T1000 (cell line): ENCODE measurements around the gene DDX56.

Experiments used
- DNase-seq: peaks from one replicate; lab custom pipeline; 2025; ENCODE audit warnings: mixed read lengths; lab: John Stamatoyannopoulos, UW

The DDX56 gene, protein sequence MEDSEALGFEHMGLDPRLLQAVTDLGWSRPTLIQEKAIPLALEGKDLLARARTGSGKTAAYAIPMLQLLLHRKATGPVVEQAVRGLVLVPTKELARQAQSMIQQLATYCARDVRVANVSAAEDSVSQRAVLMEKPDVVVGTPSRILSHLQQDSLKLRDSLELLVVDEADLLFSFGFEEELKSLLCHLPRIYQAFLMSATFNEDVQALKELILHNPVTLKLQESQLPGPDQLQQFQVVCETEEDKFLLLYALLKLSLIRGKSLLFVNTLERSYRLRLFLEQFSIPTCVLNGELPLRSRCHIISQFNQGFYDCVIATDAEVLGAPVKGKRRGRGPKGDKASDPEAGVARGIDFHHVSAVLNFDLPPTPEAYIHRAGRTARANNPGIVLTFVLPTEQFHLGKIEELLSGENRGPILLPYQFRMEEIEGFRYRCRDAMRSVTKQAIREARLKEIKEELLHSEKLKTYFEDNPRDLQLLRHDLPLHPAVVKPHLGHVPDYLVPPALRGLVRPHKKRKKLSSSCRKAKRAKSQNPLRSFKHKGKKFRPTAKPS

DNA sequence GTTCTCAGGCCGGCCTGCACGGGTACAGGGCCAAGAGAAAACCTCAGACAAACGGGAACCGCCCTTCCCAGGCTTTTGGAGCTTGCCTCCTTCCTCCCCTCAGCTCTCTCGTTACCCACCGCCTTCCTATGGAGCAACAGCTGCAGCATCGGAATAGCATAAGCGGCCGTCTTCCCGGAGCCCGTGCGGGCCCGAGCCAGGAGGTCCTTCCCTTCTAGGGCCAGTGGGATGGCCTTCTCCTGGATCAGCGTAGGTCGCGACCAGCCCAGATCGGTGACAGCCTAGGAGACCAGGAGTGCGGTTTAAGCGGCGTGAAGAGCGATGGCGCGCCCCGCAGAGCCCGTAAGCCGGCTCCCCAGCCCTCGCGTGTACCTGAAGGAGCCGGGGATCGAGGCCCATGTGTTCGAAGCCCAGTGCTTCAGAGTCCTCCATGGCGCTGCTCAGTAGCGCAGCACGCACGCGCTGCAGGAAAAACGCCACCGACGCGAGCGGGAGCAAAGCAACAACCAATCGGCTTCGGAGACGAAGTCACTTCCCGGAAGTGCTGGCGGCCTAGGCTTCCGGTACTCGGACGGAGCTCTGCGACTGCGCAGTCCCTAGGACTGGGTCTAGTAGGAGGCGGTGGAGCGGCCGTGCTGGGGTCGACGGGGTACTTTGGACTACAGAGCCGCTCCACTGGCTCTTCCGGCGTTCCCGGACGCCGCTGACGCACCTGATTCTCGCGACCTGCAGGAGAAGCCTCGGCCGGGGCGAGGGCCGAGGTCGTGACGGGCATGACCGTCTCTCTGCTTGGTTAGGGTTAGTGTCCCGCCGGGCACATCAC lies at the start of gene DDX56:
TSS of gene DDX56 (minus strand) at position 445 of the 823 bp plus-strand sequence. CDS start at position 432, 13 bp downstream.
- DNase-seq = peak; percentile 82

DNA sequence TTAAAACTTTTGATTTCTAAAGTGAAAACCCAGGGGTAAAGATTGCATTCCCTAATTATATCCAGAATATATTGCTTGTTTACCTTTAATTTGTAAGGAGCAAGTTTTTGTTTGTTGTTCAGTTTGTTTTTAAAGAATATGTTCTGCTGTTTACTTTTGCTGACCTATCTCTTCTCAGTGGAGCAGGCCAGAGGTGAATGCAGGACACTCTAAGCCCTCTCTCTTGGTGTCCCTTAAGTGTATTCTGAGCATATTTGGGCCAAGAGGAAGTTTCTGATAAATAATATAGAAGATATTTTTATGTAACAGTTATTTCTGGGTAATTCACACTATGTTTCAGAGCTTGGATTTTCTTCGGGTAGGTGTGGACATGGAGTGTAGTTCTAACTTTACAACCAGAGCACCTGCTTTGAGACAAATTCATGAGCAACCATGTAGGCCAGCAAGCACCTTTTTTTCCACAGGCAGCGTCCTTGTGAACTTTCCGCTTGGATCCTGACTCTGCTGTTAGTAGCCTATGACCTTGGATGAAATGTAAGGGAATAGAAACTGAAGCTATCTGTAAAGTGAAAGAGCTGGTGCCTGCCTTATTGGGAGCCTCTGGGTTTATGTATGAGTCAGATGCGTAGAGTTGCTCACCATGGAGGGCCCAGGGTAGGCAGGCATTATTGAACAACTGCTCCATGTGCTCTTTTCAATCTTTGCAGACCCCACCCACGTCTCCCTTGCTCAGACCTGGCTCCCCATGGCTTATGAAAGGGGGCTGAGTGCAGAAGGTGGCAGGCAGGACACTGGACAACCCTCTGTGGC lies 48.8 kb upstream of the DDX56 start:
- no peak for DNase-seq

DNA sequence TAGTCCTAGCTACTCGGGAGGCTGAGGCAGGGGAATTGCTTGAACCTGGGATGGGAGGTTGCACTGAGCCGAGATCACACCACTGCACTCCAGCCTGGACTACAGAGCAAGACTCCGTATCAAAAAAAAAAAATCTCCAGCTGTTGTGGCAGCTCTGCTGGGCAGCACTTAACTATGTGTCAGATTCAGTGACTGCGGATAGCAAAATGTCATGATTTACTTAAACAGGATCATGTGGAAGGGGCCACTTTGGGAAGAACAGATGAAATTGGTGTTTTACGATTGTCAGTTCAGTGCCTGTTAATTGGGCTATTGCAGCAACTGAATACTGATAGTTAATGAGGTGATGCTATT lies 48.0 kb upstream of the DDX56 start:
- no peak for DNase-seq

DNA sequence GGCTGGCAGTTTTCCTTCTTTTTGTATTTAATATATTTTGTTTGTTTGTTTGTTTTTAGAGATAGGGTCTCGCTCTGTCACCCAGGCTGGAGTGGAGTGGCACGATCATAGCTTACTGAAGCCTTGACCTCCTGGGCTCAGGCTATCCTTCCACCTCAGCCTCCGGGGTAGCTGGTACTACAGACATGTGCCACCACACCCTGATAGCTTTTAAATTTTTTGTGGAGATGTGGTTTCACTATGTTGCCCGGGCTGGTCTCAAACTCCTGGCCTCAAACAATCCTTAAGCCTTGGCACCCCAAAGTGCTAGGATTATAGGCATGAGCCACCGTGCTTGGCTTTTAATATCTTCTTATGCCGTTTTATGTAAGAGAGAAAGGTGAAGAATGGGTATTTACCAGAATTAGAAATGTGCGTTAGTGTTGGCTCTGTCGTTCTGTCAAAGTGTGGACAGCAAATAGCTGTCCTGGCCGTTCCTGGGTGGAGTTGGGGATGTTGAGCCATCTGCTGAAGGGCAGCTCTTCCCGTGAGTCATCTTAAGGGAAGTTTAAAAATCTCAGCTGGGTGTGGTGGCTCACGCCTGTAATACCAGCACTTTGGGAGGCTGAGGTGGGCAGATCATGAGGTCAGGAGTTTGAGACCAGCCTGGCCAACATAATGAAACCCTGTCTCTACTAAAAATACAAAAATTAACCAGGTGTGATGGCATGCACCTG lies 47.5 kb upstream of the DDX56 start:
- no peak for DNase-seq

DNA sequence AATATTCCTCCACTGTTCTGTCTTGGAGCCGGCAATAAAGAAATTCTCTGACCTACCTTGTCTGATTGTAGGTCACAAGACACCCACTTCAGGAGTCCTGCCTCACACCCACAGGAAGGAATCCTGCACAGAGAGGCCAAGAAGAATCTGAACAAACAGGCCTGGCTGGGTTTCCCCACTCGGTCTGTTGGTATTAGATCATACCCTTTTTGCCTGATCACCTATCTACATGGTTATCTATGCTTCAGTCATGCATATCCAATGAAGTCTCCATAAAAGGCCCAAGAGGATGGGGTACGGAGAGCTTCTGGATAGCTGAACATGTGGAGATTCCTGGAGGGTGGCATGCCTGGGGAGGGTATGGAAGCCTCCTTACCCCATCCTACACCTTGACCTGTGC lies 45.0 kb upstream of the DDX56 start:
- DNase-seq = no peak

DNA sequence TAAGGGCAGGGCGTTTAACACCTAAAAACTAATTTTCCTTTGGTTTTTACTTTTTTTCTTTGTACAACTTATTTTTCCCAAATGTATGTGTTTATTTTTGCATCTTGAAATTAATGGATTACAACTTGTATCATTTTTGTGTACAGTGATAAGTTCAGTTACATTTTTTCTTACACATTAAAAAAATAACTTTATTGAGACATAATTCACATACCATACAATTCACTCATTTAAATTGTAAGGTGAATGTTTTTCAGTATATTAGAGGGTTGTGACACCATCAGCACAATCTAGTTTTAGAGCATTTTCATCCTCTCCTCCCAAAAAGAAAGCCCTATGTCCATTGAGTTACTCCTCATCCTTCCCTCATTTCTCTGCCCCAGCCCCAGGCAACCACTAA lies 44.3 kb upstream of the DDX56 start:
- no peak for DNase-seq

DNA sequence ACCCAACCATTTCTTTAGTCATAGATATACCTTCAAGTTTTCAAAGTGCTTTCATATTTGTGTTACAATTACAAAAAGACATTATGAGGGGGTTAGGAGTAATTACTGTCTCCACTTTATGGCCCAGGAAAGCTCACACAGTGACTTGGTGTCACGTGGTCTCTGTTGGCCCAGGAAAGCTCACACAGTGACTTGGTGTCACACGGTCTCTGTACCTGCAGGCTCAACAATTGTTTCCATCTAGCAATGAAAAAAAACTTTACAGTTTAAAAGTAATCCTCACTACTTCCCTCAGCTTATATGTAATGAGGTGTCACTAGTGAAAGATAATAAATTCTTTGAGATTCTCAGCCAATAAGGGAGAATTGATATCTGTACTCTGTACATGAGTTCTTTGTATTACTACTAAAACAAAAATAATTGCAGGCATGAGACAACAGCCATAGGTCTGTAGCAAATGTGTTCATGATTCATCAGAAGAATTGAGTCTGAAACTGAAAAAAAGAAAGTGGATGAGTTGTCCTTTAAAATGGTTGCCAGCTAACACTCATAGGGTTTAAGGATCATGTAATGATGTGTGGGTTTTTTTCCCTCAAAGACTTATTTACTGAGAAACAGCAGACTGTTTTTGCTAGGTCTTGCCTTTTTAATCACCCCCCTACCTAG lies 43.6 kb upstream of the DDX56 start:
- DNase-seq = no peak

DNA sequence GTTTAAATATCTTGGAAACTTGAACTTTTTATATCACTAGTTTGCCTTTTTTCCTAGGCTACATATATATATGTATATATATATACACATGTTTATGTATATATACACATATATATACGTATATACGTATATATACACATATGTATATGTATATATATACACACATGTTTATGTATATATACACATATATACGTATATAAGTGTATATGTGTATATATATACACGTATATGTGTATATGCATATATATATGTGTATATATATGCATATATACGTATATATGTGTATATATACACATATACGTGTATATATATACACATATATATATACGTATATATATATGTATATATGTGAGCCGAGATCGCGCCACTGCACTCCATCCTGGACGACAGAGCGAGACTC lies 42.8 kb upstream of the DDX56 start:
- no peak for DNase-seq

DNA sequence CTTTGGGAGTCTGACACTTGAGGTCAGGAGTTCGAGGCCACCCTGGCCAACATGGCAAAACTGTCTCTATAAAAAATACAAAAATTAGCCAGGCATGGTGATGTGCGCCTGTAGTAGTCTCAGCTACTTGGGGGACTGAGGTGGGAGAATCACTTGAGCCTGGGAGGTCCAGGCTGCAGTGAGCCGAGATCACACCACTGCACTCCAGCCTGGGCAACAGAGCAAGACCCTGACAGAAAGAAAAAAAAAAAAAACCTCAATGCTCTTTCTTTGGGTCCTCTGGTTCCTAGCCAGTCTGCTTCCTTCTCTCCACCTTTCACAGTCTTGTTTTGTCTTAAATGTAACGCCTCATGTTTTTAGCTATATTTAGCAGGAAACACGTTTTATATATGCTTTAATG lies 42.1 kb upstream of the DDX56 start:
- DNase-seq = no peak

DNA sequence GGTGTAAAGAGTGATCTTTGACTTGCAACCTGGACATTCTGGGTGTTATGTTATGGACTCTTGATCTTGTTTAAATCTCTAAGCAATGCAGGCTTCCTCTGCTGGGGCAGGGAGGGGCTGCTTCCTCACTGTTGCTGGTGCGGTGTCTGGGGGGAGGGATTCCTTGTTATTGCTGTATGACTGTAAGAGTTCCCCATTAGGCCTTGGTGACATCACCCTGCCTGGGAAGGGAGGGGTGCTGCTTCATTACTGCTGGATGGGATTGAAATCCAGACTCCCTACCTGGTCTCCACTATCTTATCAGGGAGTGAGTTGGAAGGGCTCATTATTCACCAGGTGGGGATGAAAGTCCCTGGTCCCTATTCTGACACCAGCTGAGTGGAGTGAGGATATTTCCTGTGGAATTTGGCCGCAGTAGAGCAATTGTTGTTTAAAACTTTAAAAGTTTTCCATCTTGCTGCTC lies 41.5 kb upstream of the DDX56 start:
- no peak for DNase-seq

DNA sequence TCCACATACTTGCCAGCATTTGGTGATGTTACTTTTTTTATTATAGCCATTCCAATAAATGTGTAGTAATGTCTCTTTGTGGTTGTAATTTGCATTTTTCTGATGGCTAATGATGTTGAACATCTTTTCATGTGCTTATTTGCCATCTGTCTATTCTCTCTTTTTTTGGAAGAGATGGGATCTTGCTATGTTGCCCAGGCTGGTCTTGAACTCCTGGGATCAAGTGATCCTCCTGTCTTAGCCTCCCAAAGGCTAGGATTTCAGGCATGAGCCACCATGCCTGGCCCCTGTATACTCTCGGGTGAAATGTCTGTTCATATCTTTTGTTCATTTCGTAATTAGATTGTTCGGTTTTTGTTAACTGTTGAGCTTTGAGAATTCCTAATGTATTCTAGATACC lies 36.1 kb upstream of the DDX56 start:
- DNase-seq = no peak

DNA sequence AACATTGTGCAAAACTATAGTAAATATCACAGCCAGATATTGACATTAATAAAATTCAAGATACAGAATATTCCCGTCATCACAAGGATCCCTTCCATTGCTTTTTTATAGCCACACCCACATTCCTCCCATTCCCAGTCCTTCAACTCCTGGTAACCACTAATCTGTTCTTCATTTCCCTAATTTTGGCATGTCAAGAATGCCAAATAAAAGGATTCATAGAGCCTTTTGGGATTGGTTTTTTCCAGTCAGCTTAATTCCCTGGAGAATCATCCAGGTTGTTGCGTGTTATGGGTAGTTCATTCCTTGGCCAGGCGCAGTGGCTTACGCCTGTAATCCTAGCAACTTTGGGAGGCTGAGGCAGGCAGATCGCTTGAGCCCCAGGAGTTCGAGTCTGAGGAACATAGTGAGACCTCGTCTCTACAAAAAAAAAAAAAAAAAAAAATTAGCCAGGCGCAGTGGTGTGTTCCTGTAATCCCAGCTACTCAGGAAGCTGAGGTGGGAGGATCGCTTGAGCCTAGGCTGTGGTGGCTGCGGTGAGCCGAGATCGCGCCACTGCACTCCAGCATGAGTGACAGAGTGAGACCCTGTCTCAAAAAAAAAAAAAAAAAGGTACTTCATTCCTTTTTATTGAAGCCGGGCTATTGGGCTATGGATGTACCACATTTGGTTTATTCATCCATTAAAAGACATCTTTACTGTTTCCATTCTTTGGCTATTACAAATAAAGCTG lies 35.4 kb upstream of the DDX56 start:
- no peak for DNase-seq

DNA sequence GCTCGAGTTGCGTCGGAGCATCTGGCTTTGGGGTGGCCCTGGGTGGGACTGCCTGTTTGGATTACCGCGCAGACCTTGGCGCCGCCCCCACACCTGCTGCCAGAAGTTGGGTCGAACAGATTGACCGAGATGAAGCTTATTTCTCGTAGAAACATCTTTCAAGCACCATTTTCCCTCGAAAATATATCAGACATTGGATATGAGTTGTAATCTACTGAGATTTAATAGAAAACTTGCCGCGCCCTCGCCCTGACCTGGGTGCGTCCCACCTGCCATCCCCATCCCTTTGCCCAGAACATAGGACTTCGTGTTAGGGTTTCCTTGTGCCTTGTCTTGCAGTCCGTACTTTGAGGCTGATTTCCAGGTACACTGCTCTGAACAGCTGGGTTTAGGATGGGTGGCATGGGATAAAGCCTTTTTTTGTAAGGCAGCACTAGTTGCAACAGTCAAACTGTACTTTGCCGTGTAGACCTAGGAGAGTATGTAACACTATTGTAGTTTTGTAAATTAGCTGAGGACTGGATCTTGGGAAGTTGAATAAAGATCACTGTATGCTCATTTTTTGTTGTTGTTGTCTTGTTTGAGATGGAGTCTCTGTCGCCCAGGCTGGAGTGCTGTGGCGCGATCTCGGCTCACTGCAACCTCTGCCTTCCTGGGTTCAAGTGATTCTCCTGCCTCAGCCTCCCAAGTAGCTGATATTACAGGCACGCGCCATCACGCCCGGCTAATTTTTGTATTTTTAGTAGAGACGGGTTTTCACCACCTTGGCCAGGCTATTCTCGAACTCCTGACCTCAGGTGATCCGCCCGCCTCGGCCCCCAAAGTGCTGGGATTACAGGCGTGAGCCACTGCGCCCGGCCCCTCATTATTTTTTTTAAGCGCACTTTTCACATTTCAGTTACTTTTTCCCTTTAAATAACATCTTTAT lies 33.7 kb upstream of the DDX56 start:
- DNase-seq = no peak

DNA sequence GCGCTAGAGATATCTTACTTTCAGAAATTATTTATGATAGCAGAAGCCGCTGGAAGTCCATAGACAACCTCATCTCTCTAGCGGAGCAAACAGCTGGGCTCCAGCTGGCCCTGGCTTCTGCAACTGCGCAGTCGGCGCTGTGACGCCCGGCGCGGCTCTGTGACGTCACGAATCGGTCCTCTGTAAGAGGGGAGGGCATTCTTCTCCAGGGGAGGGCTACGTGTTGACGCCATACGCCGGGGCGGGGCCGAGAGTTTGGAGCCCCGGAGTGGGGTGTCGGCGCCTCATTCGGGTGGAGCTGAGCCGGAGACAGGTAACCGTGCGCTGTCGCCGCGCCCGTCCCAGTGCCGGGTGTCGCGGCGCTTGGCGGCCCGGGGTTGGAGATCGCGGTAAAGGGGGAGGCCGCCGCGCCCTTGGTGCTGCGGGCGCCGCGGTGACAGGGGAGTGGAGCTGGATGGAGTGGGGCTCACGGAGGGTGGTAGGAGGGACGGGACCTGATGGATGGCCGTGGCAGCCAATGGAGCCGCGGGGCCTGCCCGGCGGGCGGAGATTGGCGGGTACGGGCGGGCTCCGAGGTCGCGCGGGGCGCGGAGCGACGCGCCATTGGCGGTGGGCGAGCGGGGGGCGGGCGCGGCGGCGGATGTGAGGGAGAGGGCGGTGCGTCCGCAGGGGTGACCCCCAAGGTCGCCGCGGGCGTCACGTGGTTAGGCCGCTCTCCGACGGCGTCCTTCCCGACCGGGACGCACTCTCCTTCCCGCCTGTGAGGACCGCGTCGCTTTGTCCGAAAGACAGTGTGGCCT lies 32.8 kb upstream of the DDX56 start, which contains the start of gene OGDH:
TSS of gene OGDH (plus strand) at position 287 of the 800 bp plus-strand sequence. CDS start 17,717 bp downstream, outside the sequence.
- DNase-seq = peak; percentile 98

DNA sequence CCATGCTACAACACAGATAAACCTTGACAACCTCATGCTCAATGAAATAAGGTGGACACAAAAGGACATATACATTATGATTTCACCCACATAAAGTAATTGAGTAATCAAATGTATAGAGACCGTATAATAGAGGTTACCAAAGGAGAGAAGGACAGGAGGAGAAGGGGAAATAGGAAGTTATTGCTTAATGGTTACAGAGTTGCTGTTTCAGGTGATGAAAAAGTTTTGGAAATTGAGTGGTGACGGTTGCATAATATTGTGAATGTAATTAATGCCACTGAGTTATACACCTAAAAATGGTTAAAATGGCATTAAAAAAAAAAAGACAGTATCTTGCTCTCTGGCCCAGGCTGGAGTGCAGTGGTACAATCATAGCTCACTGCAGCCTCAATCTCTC lies 31.2 kb upstream of the DDX56 start:
- DNase-seq = no peak

DNA sequence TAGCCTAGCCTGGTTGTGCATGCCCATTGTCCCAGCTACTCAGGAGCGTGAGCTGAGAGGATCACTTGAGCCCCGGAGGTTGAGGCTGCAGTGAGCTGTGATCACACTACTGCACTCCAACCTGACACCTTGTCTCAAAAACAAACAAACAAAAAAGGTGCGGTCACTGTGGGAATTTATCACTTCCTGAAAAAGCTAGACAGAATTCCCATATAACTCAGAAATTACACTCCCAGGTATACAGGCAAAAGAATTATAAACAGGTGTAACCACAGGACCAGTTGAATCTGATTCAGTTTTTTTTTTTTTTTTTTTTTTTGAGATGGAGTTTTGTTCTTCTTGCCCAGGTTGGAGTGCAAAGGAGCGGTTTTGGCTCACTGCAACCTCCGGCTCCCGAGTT lies 29.5 kb upstream of the DDX56 start:
- no peak for DNase-seq

DNA sequence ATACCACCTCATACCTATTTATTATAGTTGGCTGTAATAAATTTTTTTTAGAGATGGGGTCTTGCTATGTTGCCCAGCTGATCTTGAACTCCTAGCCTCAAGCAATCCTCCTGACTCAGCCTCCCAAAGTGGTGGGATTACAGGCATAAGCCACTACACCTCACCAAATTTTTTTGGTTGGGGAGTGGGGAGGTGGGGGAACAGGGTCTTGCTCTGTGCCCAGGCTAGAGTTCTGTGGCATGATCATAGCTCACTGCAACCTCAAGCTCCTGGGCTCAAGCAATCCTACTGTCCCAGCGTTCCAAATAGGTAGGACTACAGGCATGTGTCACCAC lies 28.8 kb upstream of the DDX56 start:
- no peak for DNase-seq

DNA sequence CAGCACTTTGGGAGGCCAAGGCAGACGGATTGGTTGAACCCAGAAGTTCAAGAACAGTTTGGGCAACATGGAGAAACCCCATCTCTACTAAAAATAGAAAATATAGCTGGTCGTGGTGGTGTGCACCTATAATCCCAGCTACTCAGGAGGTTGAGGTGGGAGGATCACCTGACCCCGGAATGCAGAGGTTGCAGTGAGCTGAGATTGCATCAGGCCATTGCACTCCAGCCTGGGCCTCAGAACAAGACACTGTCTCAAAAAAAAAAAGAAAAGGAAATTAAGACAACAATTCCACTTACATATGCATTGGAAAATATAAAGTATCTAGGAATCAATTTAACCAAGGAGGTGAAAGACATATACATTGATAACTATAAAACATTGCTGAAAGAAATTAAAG lies 25.5 kb upstream of the DDX56 start:
- DNase-seq = no peak
